GM21786 (cell line): Measurements from ENCODE around the gene PLA2G3.
"Not testable (repeated sequence)": the region's sequence is repeated elsewhere in the genome, so short reads cannot be mapped to it uniquely, and the experiment has no call there.

Experiments used
- ATAC-seq: cut with Tn5 transposase; IDR thresholded peaks from one replicate; pipeline ENCODE4 v1.9.1; 2021; ENCODE audit not compliant: unreplicated experiment

The PLA2G3 gene, protein sequence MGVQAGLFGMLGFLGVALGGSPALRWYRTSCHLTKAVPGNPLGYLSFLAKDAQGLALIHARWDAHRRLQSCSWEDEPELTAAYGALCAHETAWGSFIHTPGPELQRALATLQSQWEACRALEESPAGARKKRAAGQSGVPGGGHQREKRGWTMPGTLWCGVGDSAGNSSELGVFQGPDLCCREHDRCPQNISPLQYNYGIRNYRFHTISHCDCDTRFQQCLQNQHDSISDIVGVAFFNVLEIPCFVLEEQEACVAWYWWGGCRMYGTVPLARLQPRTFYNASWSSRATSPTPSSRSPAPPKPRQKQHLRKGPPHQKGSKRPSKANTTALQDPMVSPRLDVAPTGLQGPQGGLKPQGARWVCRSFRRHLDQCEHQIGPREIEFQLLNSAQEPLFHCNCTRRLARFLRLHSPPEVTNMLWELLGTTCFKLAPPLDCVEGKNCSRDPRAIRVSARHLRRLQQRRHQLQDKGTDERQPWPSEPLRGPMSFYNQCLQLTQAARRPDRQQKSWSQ

GRCh38 chr22:31139866-31140716 lies at the start of gene PLA2G3:
TSS of gene PLA2G3 (minus strand) at chr22:31140508. CDS start at chr22:31140354, 154 bp downstream.
- ATAC-seq = no peak

- ATAC-seq = no peak
Measured at GRCh38 chr22:31187627-31188026, 47.3 kb upstream of the PLA2G3 start.

DNA sequence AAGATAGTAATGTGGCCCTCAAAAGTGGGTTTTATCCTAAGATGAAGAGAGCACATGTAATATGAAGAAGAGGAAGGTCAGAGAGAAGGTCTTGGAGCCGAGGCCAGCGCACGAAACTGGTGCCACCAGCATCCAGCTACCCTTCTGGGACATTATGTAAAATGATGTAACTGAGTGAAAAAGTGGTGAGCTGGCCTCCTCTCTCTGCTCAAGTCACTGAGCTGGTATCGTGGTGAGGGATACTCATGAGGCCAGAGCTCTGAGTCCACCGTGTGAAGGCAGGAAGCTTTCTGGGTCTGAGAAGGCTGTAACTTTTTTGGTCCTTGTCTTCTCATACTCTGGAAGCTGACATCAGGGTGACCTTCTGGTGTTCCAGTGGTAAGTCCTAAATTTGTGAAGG lies 44.7 kb upstream of the PLA2G3 start:
- ATAC-seq = no peak

- ATAC-seq = no peak
Measured at GRCh38 chr22:31184015-31184414, 43.7 kb upstream of the PLA2G3 start.

DNA sequence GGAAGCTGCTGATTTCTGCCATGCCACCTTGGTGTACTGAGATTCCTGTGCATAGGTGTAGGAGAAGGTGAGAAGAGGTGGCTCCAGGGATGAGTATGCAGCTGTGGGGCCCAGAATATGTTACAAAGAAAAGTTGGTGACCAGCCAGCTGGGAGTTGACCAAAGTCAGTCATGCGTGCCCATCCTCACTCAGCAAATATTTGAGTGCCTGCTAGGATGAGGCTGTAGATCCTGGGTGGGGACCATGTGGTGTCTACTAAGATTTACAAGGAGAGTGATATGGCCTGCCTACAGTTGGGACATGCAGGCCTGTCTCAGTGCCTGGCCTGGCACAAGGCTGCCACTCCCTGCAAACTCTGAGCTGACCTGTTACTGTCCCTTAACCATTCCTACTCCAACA lies 39.0 kb upstream of the PLA2G3 start:
- ATAC-seq = no peak

- ATAC-seq = no peak
Measured at GRCh38 chr22:31178859-31179258, 38.6 kb upstream of the PLA2G3 start.

GRCh38 chr22:31177420-31178162 lies 37.3 kb upstream of the PLA2G3 start:
- no peak for ATAC-seq

- ATAC-seq = no peak
Measured at GRCh38 chr22:31176923-31177322, 36.6 kb upstream of the PLA2G3 start.

DNA sequence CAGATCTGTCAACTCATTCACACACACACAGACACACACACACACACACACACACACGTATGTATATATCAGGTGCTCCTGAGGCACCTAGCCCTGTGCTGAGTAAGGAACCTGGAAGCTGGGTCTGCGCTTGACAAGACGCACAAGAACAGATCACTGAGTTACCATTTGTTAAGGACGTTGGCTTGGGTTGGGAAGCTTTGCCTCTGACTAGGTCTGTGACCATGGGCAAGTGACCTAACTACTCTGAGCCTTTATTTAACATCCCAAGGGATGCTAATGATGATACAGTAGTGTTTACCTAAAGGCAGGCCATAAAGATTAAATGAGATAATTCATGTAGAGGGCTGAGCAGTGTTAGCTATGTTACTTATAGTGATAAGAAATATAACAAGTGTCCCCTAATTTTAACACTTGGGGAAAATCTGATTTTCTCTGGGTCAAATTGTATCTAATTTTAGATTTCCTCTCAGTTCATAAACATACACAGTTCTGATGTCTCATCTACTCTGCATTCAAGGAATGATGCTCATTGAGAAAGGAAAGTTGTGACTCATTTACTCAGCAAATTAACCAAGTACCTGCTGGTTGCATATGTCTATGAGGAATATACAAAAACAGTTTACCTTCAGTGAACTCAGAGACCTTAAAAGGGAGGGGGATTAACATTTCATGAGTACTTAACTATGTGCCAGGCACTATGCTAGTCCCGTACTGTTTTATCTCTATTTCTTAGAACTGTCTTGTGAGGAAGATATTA lies 33.3 kb upstream of the PLA2G3 start:
- no peak for ATAC-seq

DNA sequence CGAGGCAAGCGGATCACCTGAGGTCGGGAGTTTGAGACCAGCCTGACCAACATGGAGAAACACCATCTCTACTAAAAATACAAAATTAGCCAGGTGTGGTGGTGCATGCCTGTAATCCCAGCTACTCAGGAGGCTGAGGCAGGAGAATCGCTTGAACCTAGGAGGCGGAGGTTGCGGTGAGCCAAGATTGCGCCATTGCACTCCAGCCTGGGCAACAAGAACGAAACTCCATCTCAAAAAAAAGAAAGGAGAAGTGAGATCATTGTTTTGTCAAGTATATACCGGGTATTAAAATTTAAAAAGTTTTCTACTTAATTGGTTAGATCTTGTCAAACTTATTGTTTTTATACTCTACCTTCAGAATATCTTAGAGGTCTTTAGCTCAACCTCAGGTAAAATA lies 31.4 kb upstream of the PLA2G3 start:
- not testable (repeated sequence) for ATAC-seq

DNA sequence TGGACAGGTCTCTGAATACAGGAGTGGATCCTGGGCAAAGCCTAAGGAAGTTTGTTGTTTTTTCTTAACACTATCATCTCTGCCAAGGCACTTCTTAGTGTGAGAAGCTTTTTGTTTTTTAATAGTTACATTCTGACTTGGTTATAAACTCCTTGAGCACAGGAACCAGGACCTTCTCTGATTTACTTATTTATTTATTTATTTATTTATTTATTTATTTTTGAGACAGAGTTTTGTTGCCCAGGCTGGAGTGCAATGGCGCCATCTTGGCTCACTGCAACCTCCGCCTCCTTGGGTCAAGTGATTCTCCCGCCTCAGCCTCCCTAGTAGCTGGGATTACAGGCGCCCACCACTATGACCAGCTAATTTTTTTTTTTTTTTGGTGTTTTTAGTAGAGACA lies 30.7 kb upstream of the PLA2G3 start:
- no peak for ATAC-seq

DNA sequence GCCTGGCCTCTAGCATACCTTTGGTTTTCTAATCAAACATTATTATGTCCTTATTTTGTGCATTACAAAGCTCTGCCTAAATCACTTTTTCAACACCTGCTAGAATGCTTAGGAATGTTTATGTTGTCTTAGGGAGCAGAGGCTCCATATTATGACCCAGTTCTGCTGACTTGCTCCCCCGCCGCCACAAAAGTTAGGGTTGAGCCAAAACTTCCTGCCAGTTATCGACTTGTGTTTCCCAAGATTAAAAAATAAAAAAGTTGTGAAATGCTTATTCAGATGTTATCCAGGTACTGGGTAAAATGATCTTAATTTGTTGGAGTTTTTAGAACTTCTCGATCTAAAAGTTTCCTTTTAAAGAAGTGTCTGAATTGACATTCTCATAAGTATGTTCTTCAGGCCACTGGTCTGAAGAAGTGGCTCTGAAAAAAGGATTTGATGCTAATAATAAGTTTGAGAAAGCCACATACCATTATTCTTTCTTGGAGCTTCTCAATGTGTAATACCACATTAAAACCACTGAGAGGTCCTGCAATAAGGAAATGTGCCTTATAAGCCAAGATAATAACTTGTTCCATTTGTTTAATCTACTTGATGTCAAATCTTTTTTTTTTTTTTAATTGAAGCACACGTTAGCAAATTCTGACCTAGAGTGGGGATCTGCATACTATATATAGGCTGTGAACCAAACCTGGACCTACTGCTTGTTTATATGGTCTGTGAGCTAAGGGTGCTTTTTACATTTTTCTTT lies 21.9 kb upstream of the PLA2G3 start:
- no peak for ATAC-seq

DNA sequence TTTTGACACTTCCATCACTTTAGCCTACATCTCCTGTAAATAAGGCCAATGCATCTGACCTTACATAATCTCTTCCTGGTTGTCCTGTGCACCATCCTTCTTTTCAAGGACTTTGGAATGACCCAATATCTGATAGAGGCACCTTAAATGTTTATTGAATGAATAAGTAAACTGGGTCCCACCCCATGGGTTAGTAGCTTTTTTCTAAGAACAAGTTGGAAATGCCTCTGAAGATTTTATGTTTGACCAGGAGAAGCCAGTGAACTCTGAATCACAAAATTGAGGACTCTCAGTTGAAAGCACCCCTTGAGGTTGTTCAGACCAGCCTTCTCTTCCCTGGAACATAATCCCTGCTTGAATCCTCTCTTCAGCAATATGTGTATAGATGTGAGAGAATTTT lies 21.1 kb upstream of the PLA2G3 start:
- no peak for ATAC-seq

- ATAC-seq = no peak
Measured at GRCh38 chr22:31160328-31160978, 20.1 kb upstream of the PLA2G3 start.

DNA sequence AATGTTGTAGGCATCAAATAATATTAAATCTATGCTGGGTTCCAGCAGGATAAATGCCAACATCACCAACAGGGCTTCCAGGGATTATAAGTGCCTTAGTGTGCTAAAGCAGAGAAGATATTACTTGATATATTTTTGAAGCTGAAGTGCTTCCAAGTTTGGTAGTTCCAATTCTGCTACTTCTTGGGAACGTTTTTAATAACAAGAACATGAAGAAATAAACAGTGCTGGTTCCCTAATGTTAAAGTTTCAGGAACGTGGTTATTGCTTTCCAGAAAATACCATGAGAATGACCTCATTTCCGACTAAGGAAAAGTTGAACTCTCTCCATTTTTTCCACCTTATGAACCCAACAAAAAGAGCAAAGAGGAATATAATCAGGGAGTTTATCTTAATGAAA lies 15.1 kb upstream of the PLA2G3 start:
- ATAC-seq = no peak

DNA sequence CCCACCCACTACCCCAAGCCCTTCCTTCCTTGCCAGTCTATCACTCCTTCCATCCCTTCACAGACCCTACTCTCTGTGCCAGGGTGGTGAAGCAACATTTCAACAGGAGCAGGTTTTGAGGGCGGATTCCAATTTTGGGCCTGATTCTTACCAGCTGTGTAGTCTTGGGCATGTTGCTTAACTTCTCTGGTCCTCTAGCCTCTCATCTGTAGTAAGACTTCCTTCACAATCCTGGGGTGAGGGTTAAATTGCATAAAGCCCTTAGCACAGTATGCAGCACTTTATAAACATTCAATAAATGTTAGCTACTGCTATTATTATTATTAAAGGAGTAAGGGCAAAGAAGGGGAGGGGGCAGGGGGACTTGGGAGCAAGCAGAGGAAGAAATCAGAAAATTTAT lies 14.7 kb upstream of the PLA2G3 start:
- no peak for ATAC-seq

- ATAC-seq = no peak
Measured at GRCh38 chr22:31153357-31153756, 13.0 kb upstream of the PLA2G3 start.

DNA sequence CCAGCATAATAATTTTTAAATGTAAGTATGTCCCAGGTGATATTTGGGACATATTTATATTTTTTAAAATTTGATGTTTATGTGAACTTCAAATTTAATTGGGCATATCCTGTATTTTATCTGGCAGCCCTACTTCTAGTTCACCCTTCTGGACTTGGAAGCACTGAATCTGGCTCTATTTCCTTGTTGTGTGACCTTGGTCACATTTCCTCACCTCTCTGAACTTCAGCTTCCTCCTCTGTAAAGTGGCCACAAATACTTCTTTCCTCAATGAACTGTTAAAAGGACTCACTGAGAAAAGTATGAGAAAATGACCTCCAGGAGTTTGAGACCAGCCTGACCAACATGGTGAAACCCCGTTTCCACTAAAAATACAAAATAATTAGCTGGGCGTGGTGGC lies 11.6 kb upstream of the PLA2G3 start:
- no peak for ATAC-seq

GRCh38 chr22:31150615-31151014 lies 10.3 kb upstream of the PLA2G3 start:
- ATAC-seq = no peak
